GM21529 (cell line): ENCODE data around the gene HMMR.
"Not testable (repeated sequence)": the region's sequence is repeated elsewhere in the genome, so short reads cannot be mapped to it uniquely, and the experiment has no call there.

Experiments
- ATAC-seq: cut with Tn5 transposase; IDR thresholded peaks from one replicate; pipeline ENCODE4 v1.9.1; 2021; ENCODE audit not compliant: unreplicated experiment

HMMR gene

GRCh38 chr5:163506095-163506457, 45.6 kb downstream of the HMMR start:
- peak; percentile 13 for ATAC-seq

- ATAC-seq, result no peak
Observed at GRCh38 chr5:163506726-163507125, 46.3 kb downstream of the HMMR start.

GRCh38 chr5:163508753-163509152, 48.3 kb downstream of the HMMR start:
- ATAC-seq, result no peak

GRCh38 chr5:163509291-163509951, 49.0 kb downstream of the HMMR start:
- no peak for ATAC-seq

- ATAC-seq, result no peak
Observed at GRCh38 chr5:163512526-163512925, 52.1 kb downstream of the HMMR start.

GRCh38 chr5:163525096-163525495, 64.7 kb downstream of the HMMR start:
- no peak for ATAC-seq

- ATAC-seq, result no peak
Observed at GRCh38 chr5:163529698-163530097, 69.3 kb downstream of the HMMR start.

- ATAC-seq, result no peak
Observed at GRCh38 chr5:163531272-163531671, 70.8 kb downstream of the HMMR start.

- ATAC-seq, result no peak
Observed at GRCh38 chr5:163532171-163533084, 72.0 kb downstream of the HMMR start.

GRCh38 chr5:163533223-163533622, 72.8 kb downstream of the HMMR start:
- no peak for ATAC-seq

GRCh38 chr5:163534492-163535094, 74.2 kb downstream of the HMMR start:
- no peak for ATAC-seq

GRCh38 chr5:163535290-163535689, 74.9 kb downstream of the HMMR start:
- ATAC-seq, result no peak

GRCh38 chr5:163536442-163536841, 76.0 kb downstream of the HMMR start:
- not testable (repeated sequence) for ATAC-seq

GRCh38 chr5:163540696-163541095, 80.3 kb downstream of the HMMR start:
- no peak for ATAC-seq
